Measurements from ENCODE around the gene FBXW11. TPM values are rescaled to one million over a fixed set of nuclear protein-coding genes. Genes with fewer than 3 reads are reported as not detected.
A peak's percentile ranks its signal among the peaks of the same experiment; 100 is the strongest.

The FBXW11 gene
- total RNA-seq, 1 donor from 2014 or later: 64.7 TPM

GRCh38 chr5:171893290-171893886 is 113.0 kb downstream of the FBXW11 start:
- H3K27ac ChIP-seq (ENCODE audit: low read depth, low read length): no peak overlapping the region
- peaks cover 4% of the 10 kb centered on the region for H3K4me1 ChIP-seq (ENCODE audit: insufficient read depth, low read length)
- H3K4me2 ChIP-seq (ENCODE audit: low read length): peak overlapping the region; percentile 4
- peaks cover 57% of the 10 kb centered on the region for H4K20me1 ChIP-seq (ENCODE audit: insufficient read depth, low read length)
- peak; percentile 69 for DNase-seq (ENCODE audit: low read depth)
- H3K79me2 ChIP-seq (ENCODE audit: insufficient read depth, low read length): peaks cover 4% of the 10 kb centered on the region
- peaks cover 14% of the 10 kb centered on the region for H3K4me1 Mint-ChIP-seq (ENCODE audit: low read depth, unreplicated experiment)
- FAIRE-seq: no peak
- peaks cover 11% of the 10 kb centered on the region for H3K36me3 Mint-ChIP-seq (ENCODE audit: low read depth, unreplicated experiment)
- H3K27me3 Mint-ChIP-seq (ENCODE audit: low read depth, unreplicated experiment): no peaks in the 10 kb centered on the region
- no peak overlapping the region for H3K9ac ChIP-seq (ENCODE audit: low read length)
- no peak overlapping the region for H2AFZ ChIP-seq (ENCODE audit: low read depth, low read length)
- peak overlapping the region; percentile 87 for H3K27ac Mint-ChIP-seq (ENCODE audit: unreplicated experiment)
- H3K9me3 Mint-ChIP-seq (ENCODE audit: unreplicated experiment): no peaks in the 10 kb centered on the region
- H3K9me3 ChIP-seq (ENCODE audit: insufficient read depth, low read depth, low read length): no peaks in the 10 kb centered on the region
- TF ChIP-seq EZH2 (IDR thresholded peaks at IDR 0.05; ENCODE audit: insufficient read depth, low read length): no peak
- no peak for TF ChIP-seq CTCF (IDR thresholded peaks at IDR 0.05; ENCODE audit: insufficient read depth, low read depth, low read length)
- no peak overlapping the region for H3K4me3 ChIP-seq (ENCODE audit: insufficient read depth, low read depth, low read length)
- peak overlapping the region; percentile 51 for H3K4me3 Mint-ChIP-seq (ENCODE audit: unreplicated experiment)
- H3K36me3 ChIP-seq (ENCODE audit: insufficient read depth, low read length): peaks cover 7% of the 10 kb centered on the region
- no peaks in the 10 kb centered on the region for H3K27me3 ChIP-seq (ENCODE audit: insufficient read depth, low read length)

GRCh38 chr5:171891595-171891994 is 114.8 kb downstream of the FBXW11 start:
- Histone ChIP-seq H3K36me3 (ENCODE audit: insufficient read depth, low read length) (peaks cover 7% of the 10 kb centered on the region), H3K27me3 (ENCODE audit: insufficient read depth, low read length) (no peaks in the 10 kb centered on the region), H3K79me2 (ENCODE audit: insufficient read depth, low read length) (peaks cover 4% of the 10 kb centered on the region), H3K4me2 (ENCODE audit: low read length) (no peak overlapping the region), H3K4me3 (ENCODE audit: insufficient read depth, low read depth, low read length) (no peak overlapping the region), H3K9ac (ENCODE audit: low read length) (no peak overlapping the region), H3K27ac (ENCODE audit: low read depth, low read length) (no peak overlapping the region), H3K4me1 (ENCODE audit: insufficient read depth, low read length) (peaks cover 4% of the 10 kb centered on the region), H3K9me3 (ENCODE audit: insufficient read depth, low read depth, low read length) (no peaks in the 10 kb centered on the region), H4K20me1 (ENCODE audit: insufficient read depth, low read length) (peaks cover 48% of the 10 kb centered on the region), H2AFZ (ENCODE audit: low read depth, low read length) (no peak overlapping the region)
- DNase-seq (ENCODE audit: low read depth) (no peak), FAIRE-seq (peak; percentile 68)
- Mint-ChIP-seq H3K4me1 (ENCODE audit: low read depth, unreplicated experiment) (peaks cover 14% of the 10 kb centered on the region), H3K27ac (ENCODE audit: unreplicated experiment) (no peak overlapping the region), H3K36me3 (ENCODE audit: low read depth, unreplicated experiment) (peaks cover 14% of the 10 kb centered on the region), H3K9me3 (ENCODE audit: unreplicated experiment) (no peaks in the 10 kb centered on the region), H3K4me3 (ENCODE audit: unreplicated experiment) (no peak overlapping the region), H3K27me3 (ENCODE audit: low read depth, unreplicated experiment) (no peaks in the 10 kb centered on the region)
- TF ChIP-seq EZH2 (IDR thresholded peaks at IDR 0.05; ENCODE audit: insufficient read depth, low read length) (no peak), CTCF (IDR thresholded peaks at IDR 0.05; ENCODE audit: insufficient read depth, low read depth, low read length) (no peak)

- Histone ChIP-seq H3K27ac (ENCODE audit: low read depth, low read length) (no peak overlapping the region), H4K20me1 (ENCODE audit: insufficient read depth, low read length) (peaks cover 43% of the 10 kb centered on the region), H3K9ac (ENCODE audit: low read length) (no peak overlapping the region), H3K4me3 (ENCODE audit: insufficient read depth, low read depth, low read length) (no peak overlapping the region), H3K4me2 (ENCODE audit: low read length) (no peak overlapping the region), H3K9me3 (ENCODE audit: insufficient read depth, low read depth, low read length) (no peaks in the 10 kb centered on the region), H3K79me2 (ENCODE audit: insufficient read depth, low read length) (peaks cover 4% of the 10 kb centered on the region), H3K36me3 (ENCODE audit: insufficient read depth, low read length) (peaks cover 7% of the 10 kb centered on the region), H3K4me1 (ENCODE audit: insufficient read depth, low read length) (peaks cover 4% of the 10 kb centered on the region), H3K27me3 (ENCODE audit: insufficient read depth, low read length) (no peaks in the 10 kb centered on the region), H2AFZ (ENCODE audit: low read depth, low read length) (no peak overlapping the region)
- H3K27me3 Mint-ChIP-seq (ENCODE audit: low read depth, unreplicated experiment): no peaks in the 10 kb centered on the region
- H3K4me1 Mint-ChIP-seq (ENCODE audit: low read depth, unreplicated experiment): peaks cover 14% of the 10 kb centered on the region
- no peak for TF ChIP-seq CTCF (IDR thresholded peaks at IDR 0.05; ENCODE audit: insufficient read depth, low read depth, low read length)
- TF ChIP-seq EZH2 (IDR thresholded peaks at IDR 0.05; ENCODE audit: insufficient read depth, low read length): no peak
- H3K36me3 Mint-ChIP-seq (ENCODE audit: low read depth, unreplicated experiment): peaks cover 14% of the 10 kb centered on the region
- no peaks in the 10 kb centered on the region for H3K9me3 Mint-ChIP-seq (ENCODE audit: unreplicated experiment)
- no peak for FAIRE-seq
- no peak overlapping the region for H3K4me3 Mint-ChIP-seq (ENCODE audit: unreplicated experiment)
- DNase-seq (ENCODE audit: low read depth): no peak
- H3K27ac Mint-ChIP-seq (ENCODE audit: unreplicated experiment): no peak overlapping the region
These were observed 115.3 kb downstream of the FBXW11 start for GRCh38 chr5:171891150-171891549.

All from astrocyte (in vitro differentiated cells and primary cell).